Endothelial cell of umbilical vein (primary cell): Measurements from ENCODE around the gene LAPTM4A. TPM values are rescaled to one million over a fixed set of nuclear protein-coding genes. Genes with fewer than 3 reads are reported as not detected.
A peak's percentile ranks its signal among the peaks of the same experiment; 100 is the strongest.

ENCODE experiments used
- BruUV-seq: library from RNA; stranded (reverse); fragments of 400-500 nt; replicated peaks from 2 replicates; lab custom pipeline; 2021; lab: Mats Ljungman, UMichigan
- CTCF ChIA-PET: fragments of 300-600, 350-600 bp; sonication (Branson Sonifier 250); formaldehyde crosslinking; loops from one replicate; lab custom pipeline; 2021; ENCODE audit warnings: antibody characterized with exemption, inconsistent platforms; lab: Charles Lee
- POLR2A ChIA-PET: fragments of 300-600, 350-600 bp; sonication (Branson Sonifier 250); formaldehyde crosslinking; loops from one replicate; lab custom pipeline; 2021; ENCODE audit warnings: antibody characterized with exemption, inconsistent platforms; lab: Charles Lee
- DNase-seq: peaks from one replicate; pipeline ENCODE4 v3.0.0-alpha.2; 2011; ENCODE audit warnings: low read depth, low spot score
- FAIRE-seq: peaks from 2 replicates; lab custom pipeline; 2011; peaks lifted over from hg19 to GRCh38; lab: Jason Lieb, UNC
- H2AFZ ChIP-seq: 2 replicates; pipeline ENCODE4 v1.6.0; 2012; ENCODE audit warnings: low read depth, low read length, control low read depth, inconsistent platforms
- H3K27ac ChIP-seq: 2 replicates; pipeline ENCODE4 v1.5.1; 2011; ENCODE audit warnings: low read depth, mild to moderate bottlenecking, control low read depth, low read length, moderate library complexity; ENCODE audit not compliant: insufficient read depth
- H3K27me3 ChIP-seq, 2 experiments: 2 replicates each; pipeline versions ENCODE4 v1.6.0 to v1.6.1; 2011; ENCODE audit warnings: low read length in 2 of 2, mixed read lengths in 1 of 2; ENCODE audit not compliant: control insufficient read depth in 2 of 2, insufficient read depth in 2 of 2
- H3K36me3 ChIP-seq, 2 experiments: 2 replicates in 1 of 2; 3 replicates in 1 of 2; pipeline ENCODE4 v1.5.1; 2011; ENCODE audit warnings: low read length in 2 of 2, mild to moderate bottlenecking in 1 of 2, moderate library complexity in 1 of 2; ENCODE audit not compliant: control insufficient read depth in 2 of 2, insufficient read depth in 2 of 2; ENCODE audit errors: extremely low read depth in 1 of 2
- H3K4me1 ChIP-seq: 3 replicates; pipeline ENCODE4 v1.5.1; 2011; ENCODE audit warnings: mild to moderate bottlenecking, low read length; ENCODE audit not compliant: control insufficient read depth, insufficient read depth; ENCODE audit errors: extremely low read depth
- H3K4me2 ChIP-seq: 2 replicates; pipeline ENCODE4 v1.6.1; 2011; ENCODE audit warnings: low read length, control low read depth, mixed read lengths; ENCODE audit not compliant: insufficient read depth
- H3K4me3 ChIP-seq, 3 experiments: fragments of 200-600 bp in 1 of 3; sonication (generic), shearing (Covaris generic) in 1 of 3; replicated peaks in 1 of 3; 2 replicates each; pipeline ENCODE4 v1.5.1; 2011 to 2016; ENCODE audit warnings: control low read depth in 3 of 3, low read length in 3 of 3, mild to moderate bottlenecking in 2 of 3, inconsistent platforms in 1 of 3, low read depth in 1 of 3, moderate library complexity in 1 of 3; ENCODE audit not compliant: insufficient read depth in 1 of 3
- H3K79me2 ChIP-seq: 2 replicates; pipeline ENCODE4 v1.6.0; 2012; ENCODE audit warnings: low read length, inconsistent platforms; ENCODE audit not compliant: control insufficient read depth, insufficient read depth
- H3K9ac ChIP-seq: replicated peaks from 2 replicates; pipeline ENCODE3; 2011; ENCODE audit warnings: low read length, control low read depth; ENCODE audit not compliant: insufficient read depth; ENCODE audit errors: extremely low read depth
- H3K9me1 ChIP-seq: replicated peaks from 3 replicates; pipeline ENCODE4 v1.6.0; 2011; ENCODE audit warnings: mild to moderate bottlenecking, low read length; ENCODE audit not compliant: control insufficient read depth, insufficient read depth; ENCODE audit errors: extremely low read depth
- H3K9me3 ChIP-seq: replicated peaks from 2 replicates; pipeline ENCODE4 v1.5.1; 2012; ENCODE audit warnings: low read length, inconsistent platforms; ENCODE audit not compliant: control insufficient read depth, insufficient read depth
- H4K20me1 ChIP-seq: replicated peaks from 2 replicates; pipeline ENCODE3; 2011; ENCODE audit warnings: mild to moderate bottlenecking, low read length; ENCODE audit not compliant: control insufficient read depth, insufficient read depth; ENCODE audit errors: extremely low read depth
- EZH2 ChIP-seq: IDR thresholded peaks from 2 replicates; pipeline ENCODE4 v1.6.1; 2012; ENCODE audit warnings: borderline replicate concordance, low read depth, mild to moderate bottlenecking, moderate library complexity, low read length, inconsistent platforms; ENCODE audit not compliant: severe bottlenecking
- GATA2 ChIP-seq: IDR thresholded peaks from 2 replicates; pipeline ENCODE4 v1.7.0; 2011; ENCODE audit warnings: low read depth, mild to moderate bottlenecking, moderate library complexity, mixed read lengths, low read length; ENCODE audit not compliant: insufficient read length, insufficient read depth
- MYC ChIP-seq: IDR thresholded peaks from one replicate; pipeline ENCODE4 v1.6.1; 2011; ENCODE audit warnings: mild to moderate bottlenecking, low read depth, low read length
- POLR2A ChIP-seq: IDR thresholded peaks from 2 replicates; pipeline ENCODE4 v1.6.1; 2012; ENCODE audit warnings: low read depth, mild to moderate bottlenecking, control low read depth, low read length
- POLR2AphosphoS5 ChIP-seq: IDR thresholded peaks from 2 replicates; pipeline ENCODE4 v1.6.1; 2012; ENCODE audit warnings: low read depth, mild to moderate bottlenecking, control low read depth, low read length, moderate library complexity; ENCODE audit not compliant: insufficient read depth
- dilution Hi-C: fragments of 300-500 bp; cut with MboI; formaldehyde crosslinking; loops from one replicate; pipeline ENCODE4 v1.15.0; 2019; ENCODE audit warnings: low sequenced_read_pairs; ENCODE audit not compliant: extremely low pct_ligation_motif_present
- intact Hi-C: fragments of 100-400 bp; cut with micrococcal nuclease; formaldehyde crosslinking; loops from one replicate; pipeline ENCODE4 v1.10.0; 2022
- polyA plus RNA-seq, 4 experiments: library from polyadenylated mRNA; depleted of rRNA in 3 of 4; stranded (reverse) in 3 of 4; unstranded in 1 of 4; fragments of >200 nt; gene quantifications; 2 replicates each; pipeline versions ENCODE4 v1.2.1 to v1.2.3, GENCODE V29; 2011 to 2012; ENCODE audit warnings: missing spikeins in 1 of 4
- total RNA-seq: library from RNA; stranded (reverse); gene quantifications from 2 replicates; pipeline ENCODE4 v1.2.3, GENCODE V29; 2021
- TF ChIP-seq, protein P1 (sequence below), 2 donors: IDR thresholded peaks; 1 replicate in 1 of 2; 2 replicates in 1 of 2; pipeline ENCODE4 v1.5.1; 2011; ENCODE audit warnings: low read length in 2 of 2, mild to moderate bottlenecking in 2 of 2, moderate library complexity in 2 of 2, control low read depth in 1 of 2, inconsistent platforms in 1 of 2, low read depth in 1 of 2; ENCODE audit not compliant: insufficient read depth in 1 of 2; ENCODE audit errors: extremely low read depth in 1 of 2

The LAPTM4A gene
- total and polyA plus RNA-seq, 2 donors (not counting 3 experiments of a cell fraction or from before 2014, with no cell fraction given) = 155 to 427 TPM

GRCh38 chr2:20035955-20036666, 15.3 kb downstream of the LAPTM4A start:
- no TSS peak for BruUV-seq
- intact Hi-C loops = no loop called here
- Histone ChIP-seq H2AFZ (no peak overlapping the region), H3K4me3 (no peak overlapping the region), H4K20me1 (no peaks in the 10 kb centered on the region), H3K9me1 (no peaks in the 10 kb centered on the region), H3K4me2 (peak overlapping the region; percentile 36), H3K4me1 (peaks cover 51% of the 10 kb centered on the region), H3K9me3 (no peaks in the 10 kb centered on the region), H3K9ac (no peak overlapping the region), H3K36me3 (peaks cover 11 to 12% of the 10 kb centered on the region in 2 experiments), H3K27me3 (no peaks in the 10 kb centered on the region), H3K79me2 (peaks cover 25% of the 10 kb centered on the region), H3K27ac (peak overlapping the region; percentile 39)
- POLR2A ChIA-PET = interaction anchor here (1.0 to 1.4 kb wide), 3 partner anchors 12 to 21 kb away, joined by 3 read pairs; no protein-coding TSS in a partner anchor
- dilution Hi-C loops = no loop called here
- FAIRE-seq = no peak
- CTCF ChIA-PET = interaction anchor here (1.5 to 5.9 kb wide), 6 partner anchors 9 to 80 kb away, joined by 4 to 65 read pairs (median 8); partner anchors contain the start of gene LAPTM4A
- peak; percentile 56 for DNase-seq
- TF ChIP-seq, protein P1, sequence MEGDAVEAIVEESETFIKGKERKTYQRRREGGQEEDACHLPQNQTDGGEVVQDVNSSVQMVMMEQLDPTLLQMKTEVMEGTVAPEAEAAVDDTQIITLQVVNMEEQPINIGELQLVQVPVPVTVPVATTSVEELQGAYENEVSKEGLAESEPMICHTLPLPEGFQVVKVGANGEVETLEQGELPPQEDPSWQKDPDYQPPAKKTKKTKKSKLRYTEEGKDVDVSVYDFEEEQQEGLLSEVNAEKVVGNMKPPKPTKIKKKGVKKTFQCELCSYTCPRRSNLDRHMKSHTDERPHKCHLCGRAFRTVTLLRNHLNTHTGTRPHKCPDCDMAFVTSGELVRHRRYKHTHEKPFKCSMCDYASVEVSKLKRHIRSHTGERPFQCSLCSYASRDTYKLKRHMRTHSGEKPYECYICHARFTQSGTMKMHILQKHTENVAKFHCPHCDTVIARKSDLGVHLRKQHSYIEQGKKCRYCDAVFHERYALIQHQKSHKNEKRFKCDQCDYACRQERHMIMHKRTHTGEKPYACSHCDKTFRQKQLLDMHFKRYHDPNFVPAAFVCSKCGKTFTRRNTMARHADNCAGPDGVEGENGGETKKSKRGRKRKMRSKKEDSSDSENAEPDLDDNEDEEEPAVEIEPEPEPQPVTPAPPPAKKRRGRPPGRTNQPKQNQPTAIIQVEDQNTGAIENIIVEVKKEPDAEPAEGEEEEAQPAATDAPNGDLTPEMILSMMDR (IDR thresholded peaks at IDR 0.05; ENCODE audit: extremely low read depth in 1 of 2, insufficient read depth in 1 of 2, low read depth in 1 of 2, low read length in 2 of 2) = no peak
- TF ChIP-seq POLR2AphosphoS5 = peak; percentile 16
- no peak for TF ChIP-seq MYC
- TF ChIP-seq GATA2 = no peak
- no peak for TF ChIP-seq POLR2A
- no peak for TF ChIP-seq EZH2
